GM12864 (cell line): ENCODE results near the gene SLAMF6.

ENCODE experiments used
- DNase-seq: peaks from one replicate; pipeline ENCODE4 v3.0.0-alpha.2; 2011; ENCODE audit warnings: low read depth
- H3K4me3 ChIP-seq: 2 replicates; pipeline ENCODE4 v1.5.1; 2011; ENCODE audit warnings: mild to moderate bottlenecking, low read depth, low read length, control low read depth
- CTCF ChIP-seq: IDR thresholded peaks from 2 replicates; pipeline ENCODE4 v1.5.1; 2011; ENCODE audit warnings: low read depth, mild to moderate bottlenecking, moderate library complexity, low read length, control low read depth, inconsistent platforms; ENCODE audit errors: missing control alignments

The SLAMF6 gene

GRCh38 chr1:160541622-160542302 is 18.7 kb upstream of the SLAMF6 start:
- TF ChIP-seq CTCF, result no peak
- H3K4me3 ChIP-seq, result no peak overlapping the region
- no peak for DNase-seq

GRCh38 chr1:160540859-160541233 is 17.8 kb upstream of the SLAMF6 start:
- DNase-seq, result no peak
- H3K4me3 ChIP-seq, result no peak overlapping the region; the same call in 1 of the 2 replicates
- no peak for TF ChIP-seq CTCF

- DNase-seq, result peak; percentile 95
- peak overlapping the region; percentile 7; the same call in 1 of the 2 replicates for H3K4me3 ChIP-seq
- TF ChIP-seq CTCF, result no peak
These were observed 17.2 kb upstream of the SLAMF6 start for GRCh38 chr1:160539990-160540858.

- no peak for DNase-seq
- H3K4me3 ChIP-seq, result no peak overlapping the region
- TF ChIP-seq CTCF, result no peak
These were observed 16.6 kb upstream of the SLAMF6 start for GRCh38 chr1:160539684-160539989.

- no peak overlapping the region for H3K4me3 ChIP-seq
- TF ChIP-seq CTCF, result no peak
- no peak for DNase-seq
These were observed 16.1 kb upstream of the SLAMF6 start for GRCh38 chr1:160538985-160539651.

GRCh38 chr1:160537714-160538665 is 14.9 kb upstream of the SLAMF6 start:
- H3K4me3 ChIP-seq, result no peak overlapping the region
- no peak for DNase-seq
- no peak for TF ChIP-seq CTCF
